Renal cortical epithelial cell (primary cell): ENCODE measurements around the gene PRIM2. TPM values are rescaled to one million over a fixed set of nuclear protein-coding genes. Genes with fewer than 3 reads are reported as not detected.
"Not testable (repeated sequence)": the region's sequence is repeated elsewhere in the genome, so short reads cannot be mapped to it uniquely, and the experiment has no call there.

ENCODE experiments used
- DNase-seq: peaks from one replicate; pipeline ENCODE4 v3.0.0-alpha.2; 2011; ENCODE audit warnings: low read depth
- total RNA-seq: library from RNA; depleted of rRNA; stranded (reverse); fragments of >200 nt; gene quantifications from 2 replicates; pipeline ENCODE4 v1.2.3, GENCODE V29; 2014

Gene PRIM2
- total RNA-seq, 1 donor from 2014 or later, result 13.9 TPM

GRCh38 chr6:57445379-57445778, 127.9 kb downstream of the PRIM2 start:
- not testable (repeated sequence) for DNase-seq

- DNase-seq, result not testable (repeated sequence)
These were observed 128.5 kb downstream of the PRIM2 start for GRCh38 chr6:57445790-57446468.

- not testable (repeated sequence) for DNase-seq
These were observed 132.2 kb downstream of the PRIM2 start for GRCh38 chr6:57449496-57450066.

- not testable (repeated sequence) for DNase-seq
These were observed 142.4 kb downstream of the PRIM2 start for GRCh38 chr6:57459781-57460180.

- DNase-seq, result not testable (repeated sequence)
These were observed 143.6 kb downstream of the PRIM2 start for GRCh38 chr6:57461022-57461421.

GRCh38 chr6:57463809-57464208, 146.4 kb downstream of the PRIM2 start:
- not testable (repeated sequence) for DNase-seq

- DNase-seq, result not testable (repeated sequence)
These were observed 148.5 kb downstream of the PRIM2 start for GRCh38 chr6:57465968-57466367.

GRCh38 chr6:57469072-57469471, 151.6 kb downstream of the PRIM2 start:
- peak; percentile 43 for DNase-seq

GRCh38 chr6:57470148-57470547, 152.7 kb downstream of the PRIM2 start:
- DNase-seq, result not testable (repeated sequence)

- peak; percentile 28 for DNase-seq
These were observed 154.0 kb downstream of the PRIM2 start for GRCh38 chr6:57471314-57471864.

- DNase-seq, result peak; percentile 63
These were observed 155.5 kb downstream of the PRIM2 start for GRCh38 chr6:57472861-57473362.

GRCh38 chr6:57474862-57475475, 157.5 kb downstream of the PRIM2 start:
- DNase-seq, result not testable (repeated sequence)

GRCh38 chr6:57475656-57476055, 158.2 kb downstream of the PRIM2 start:
- DNase-seq, result not testable (repeated sequence)

- not testable (repeated sequence) for DNase-seq
These were observed 162.8 kb downstream of the PRIM2 start for GRCh38 chr6:57480194-57480593.

- not testable (repeated sequence) for DNase-seq
These were observed 163.7 kb downstream of the PRIM2 start for GRCh38 chr6:57481121-57481520.

- DNase-seq, result not testable (repeated sequence)
These were observed 165.0 kb downstream of the PRIM2 start for GRCh38 chr6:57482471-57482870.

GRCh38 chr6:57486494-57487081, 169.2 kb downstream of the PRIM2 start:
- DNase-seq, result not testable (repeated sequence)

- not testable (repeated sequence) for DNase-seq
These were observed 171.1 kb downstream of the PRIM2 start for GRCh38 chr6:57488551-57488950.

- not testable (repeated sequence) for DNase-seq
These were observed 172.5 kb downstream of the PRIM2 start for GRCh38 chr6:57489887-57490286.

- not testable (repeated sequence) for DNase-seq
These were observed 174.4 kb downstream of the PRIM2 start for GRCh38 chr6:57491795-57492194.

- not testable (repeated sequence) for DNase-seq
These were observed 178.8 kb downstream of the PRIM2 start for GRCh38 chr6:57496251-57496650.
